Retinal pigment epithelial cell (primary cell): ENCODE data around the gene COL26A1.
"Not testable (repeated sequence)": the region's sequence is repeated elsewhere in the genome, so short reads cannot be mapped to it uniquely, and the experiment has no call there.

Experiments
- DNase-seq: peaks from one replicate; pipeline ENCODE4 v3.0.0-alpha.2; 2010; ENCODE audit warnings: low read depth
- H3K4me3 ChIP-seq: 2 replicates; pipeline ENCODE4 v1.5.1; 2011; ENCODE audit warnings: mild to moderate bottlenecking, low read length, control low read depth, moderate library complexity
- CTCF ChIP-seq: conservative IDR thresholded peaks from 2 replicates; pipeline ENCODE4 v1.5.1; 2011; ENCODE audit warnings: low read depth, low read length, control low read depth, inconsistent platforms

Gene COL26A1

GRCh38 chr7:101428093-101428866 is 65.6 kb downstream of the COL26A1 start:
- H3K4me3 ChIP-seq: no peak overlapping the region
- TF ChIP-seq CTCF: no peak
- DNase-seq: no peak

GRCh38 chr7:101432316-101432715 is 69.6 kb downstream of the COL26A1 start:
- H3K4me3 ChIP-seq: no peak overlapping the region
- DNase-seq: no peak
- no peak for TF ChIP-seq CTCF

GRCh38 chr7:101433688-101434087 is 71.0 kb downstream of the COL26A1 start:
- no peak overlapping the region for H3K4me3 ChIP-seq
- no peak for TF ChIP-seq CTCF
- no peak for DNase-seq

- not testable (repeated sequence) for DNase-seq, H3K4me3 ChIP-seq
Measured at GRCh38 chr7:101434155-101434554, 71.5 kb downstream of the COL26A1 start.

- H3K4me3 ChIP-seq: no peak overlapping the region
- no peak for TF ChIP-seq CTCF
- DNase-seq: no peak
Measured at GRCh38 chr7:101435461-101436220, 73.0 kb downstream of the COL26A1 start.

- no peak for DNase-seq
- no peak overlapping the region for H3K4me3 ChIP-seq
- no peak for TF ChIP-seq CTCF
Measured at GRCh38 chr7:101436221-101436735, 73.6 kb downstream of the COL26A1 start.

- no peak for DNase-seq
- TF ChIP-seq CTCF: no peak
- no peak overlapping the region for H3K4me3 ChIP-seq
Measured at GRCh38 chr7:101436857-101437576, 74.3 kb downstream of the COL26A1 start.
